Rectal smooth muscle tissue (tissue), 1 donor: Measurements from ENCODE around the gene GNGT2.
"Not testable (repeated sequence)": the region's sequence is repeated elsewhere in the genome, so short reads cannot be mapped to it uniquely, and the experiment has no call there.

Experiments
- H3K27ac ChIP-seq: one replicate; pipeline ENCODE4 v1.7.0; 2013; ENCODE audit warnings: low read depth, low read length, inconsistent platforms
- H3K27me3 ChIP-seq: one replicate; pipeline ENCODE4 v1.7.0; 2013; ENCODE audit warnings: low read length; ENCODE audit not compliant: control insufficient read depth, insufficient read depth
- H3K36me3 ChIP-seq: one replicate; pipeline ENCODE4 v1.7.0; 2013; ENCODE audit warnings: low read length; ENCODE audit not compliant: control insufficient read depth, insufficient read depth
- H3K4me1 ChIP-seq: one replicate; pipeline ENCODE4 v1.7.0; 2013; ENCODE audit warnings: low read length; ENCODE audit not compliant: control insufficient read depth, insufficient read depth
- H3K4me3 ChIP-seq: one replicate; pipeline ENCODE4 v1.7.0; 2013; ENCODE audit warnings: low read length
- H3K9ac ChIP-seq: one replicate; pipeline ENCODE4 v1.7.0; 2013; ENCODE audit warnings: low read length

GNGT2 gene

DNA sequence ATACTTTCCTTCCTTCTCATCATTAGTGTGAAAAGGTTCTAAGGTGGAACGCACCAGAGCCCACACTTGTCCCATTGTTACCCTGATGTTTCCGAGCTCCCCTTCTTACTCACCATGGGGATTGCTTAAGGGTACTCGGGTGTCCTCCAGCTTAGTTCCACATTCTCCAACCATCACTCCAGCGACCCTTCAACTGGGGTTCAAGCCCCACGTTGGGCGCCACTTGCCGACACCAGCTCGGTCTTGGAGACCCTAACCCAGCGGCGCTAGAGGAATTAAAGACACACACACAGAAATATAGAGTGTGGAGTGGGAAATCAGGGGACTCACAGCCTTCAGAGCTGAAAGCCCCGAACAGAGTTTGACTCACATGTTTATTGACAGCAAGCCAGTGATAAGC, 34.4 kb downstream of the GNGT2 start:
- not testable (repeated sequence) for H3K27ac ChIP-seq, H3K36me3 ChIP-seq, H3K4me3 ChIP-seq, H3K9ac ChIP-seq, H3K4me1 ChIP-seq, H3K27me3 ChIP-seq

DNA sequence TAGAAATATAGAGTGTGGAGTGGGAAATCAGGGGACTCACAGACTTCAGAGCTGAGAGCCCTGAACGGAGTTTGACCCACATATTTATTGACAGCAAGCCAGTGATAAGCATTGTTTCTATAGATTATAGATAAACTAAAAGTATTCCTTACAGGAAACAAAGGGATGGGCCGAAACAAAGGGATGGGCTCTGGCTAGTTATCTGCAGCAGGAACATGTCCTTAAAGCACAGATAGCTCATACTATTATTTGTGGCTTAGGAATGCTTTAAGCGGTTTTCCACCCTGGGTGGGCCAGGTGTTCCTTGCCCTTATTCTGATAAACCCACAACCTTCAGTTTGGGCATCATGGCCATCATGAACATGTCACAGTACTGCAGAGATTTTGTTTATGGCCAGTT, 39.7 kb downstream of the GNGT2 start:
- not testable (repeated sequence) for H3K9ac ChIP-seq, H3K4me3 ChIP-seq, H3K36me3 ChIP-seq, H3K4me1 ChIP-seq, H3K27ac ChIP-seq, H3K27me3 ChIP-seq

DNA sequence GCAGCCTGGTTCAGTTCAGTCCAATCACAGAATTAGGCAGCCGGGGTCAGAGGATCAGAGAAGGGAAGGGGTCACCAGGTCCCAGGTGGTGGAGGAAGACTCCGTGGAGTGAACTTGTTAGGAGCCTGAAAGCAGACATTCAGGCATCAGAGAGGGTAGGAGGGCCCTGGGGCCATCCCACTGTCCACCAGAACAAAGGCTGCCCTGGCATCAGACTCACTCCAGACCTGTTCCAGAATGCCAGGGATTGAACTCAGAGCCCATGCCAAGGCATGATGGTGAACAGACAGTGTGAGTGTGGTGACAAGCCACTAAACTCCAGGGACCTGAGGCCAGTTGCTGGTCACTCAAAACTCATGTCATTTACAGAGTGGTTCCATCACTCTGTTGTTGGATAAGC, 40.2 kb downstream of the GNGT2 start:
- Histone ChIP-seq H3K4me1 (no peaks in the 10 kb centered on the region), H3K36me3 (no peaks in the 10 kb centered on the region), H3K27ac (no peak overlapping the region), H3K27me3 (no peaks in the 10 kb centered on the region), H3K4me3 (no peak overlapping the region), H3K9ac (no peak overlapping the region)

DNA sequence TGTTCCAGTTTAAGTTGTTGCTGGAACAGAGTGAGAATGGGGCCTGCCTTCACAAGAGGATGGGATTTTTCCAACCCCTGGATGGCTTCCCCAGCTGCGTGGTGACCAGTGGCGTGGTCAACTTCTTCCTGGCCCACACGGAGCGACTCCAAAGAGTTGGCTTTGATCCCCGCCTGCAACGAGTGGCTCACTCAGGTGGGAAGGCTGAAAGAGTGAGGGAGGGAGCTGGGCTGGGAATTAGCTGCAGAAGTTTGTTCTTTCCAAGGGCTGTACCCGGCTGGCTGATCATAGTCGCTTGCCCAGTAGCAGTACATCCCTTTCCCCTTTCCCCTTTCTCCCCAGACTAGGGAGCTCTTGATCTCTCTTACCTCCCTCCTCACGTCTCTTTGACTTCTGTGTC, 41.7 kb downstream of the GNGT2 start:
- Histone ChIP-seq H3K4me3 (no peak overlapping the region), H3K27me3 (no peaks in the 10 kb centered on the region), H3K27ac (no peak overlapping the region), H3K9ac (no peak overlapping the region), H3K36me3 (no peaks in the 10 kb centered on the region), H3K4me1 (no peaks in the 10 kb centered on the region)

DNA sequence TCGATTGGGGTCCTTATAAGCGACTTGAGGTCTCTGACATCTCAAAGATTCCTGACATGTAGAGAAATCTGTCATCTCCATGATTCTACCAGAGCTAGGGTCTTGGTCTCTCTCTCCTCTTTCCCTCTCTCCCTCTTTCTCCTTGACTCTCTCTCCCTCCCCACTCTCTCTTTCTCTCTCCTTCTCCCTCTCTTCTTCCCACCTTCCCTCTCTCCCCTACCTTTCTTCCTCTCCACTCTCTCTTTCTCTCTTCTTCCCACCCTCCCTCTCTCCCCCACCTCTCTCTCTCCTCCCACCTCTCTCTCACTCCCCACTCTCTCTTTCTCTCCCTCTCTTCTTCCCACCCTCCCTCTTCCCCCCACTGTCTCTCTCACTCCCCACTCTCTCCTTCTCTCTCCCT, 45.2 kb downstream of the GNGT2 start:
- Histone ChIP-seq H3K27me3 (no peaks in the 10 kb centered on the region), H3K27ac (no peak overlapping the region), H3K4me3 (no peak overlapping the region), H3K4me1 (no peaks in the 10 kb centered on the region), H3K36me3 (no peaks in the 10 kb centered on the region), H3K9ac (no peak overlapping the region)

DNA sequence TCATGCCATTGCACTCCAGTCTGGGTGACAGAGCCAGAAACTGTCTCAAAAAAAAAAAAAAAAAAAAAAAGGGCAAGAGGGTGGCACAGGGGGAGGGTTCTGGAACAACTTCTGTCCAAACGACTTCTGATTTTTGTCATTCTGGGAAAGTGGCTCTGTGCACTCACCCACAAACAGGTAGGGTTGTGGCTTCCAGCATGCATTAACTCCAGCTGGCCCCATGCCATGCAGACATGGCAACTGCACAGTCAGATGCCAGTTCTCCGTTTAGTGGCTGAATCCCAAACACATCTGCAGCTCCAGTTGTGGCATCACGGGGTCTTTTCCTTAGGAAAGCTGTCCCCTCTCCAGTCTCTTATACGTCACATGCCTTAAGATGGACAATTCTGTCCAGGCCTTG, 47.5 kb downstream of the GNGT2 start:
- no peaks in the 10 kb centered on the region for H3K4me1 ChIP-seq
- H3K27ac ChIP-seq = no peak overlapping the region
- H3K27me3 ChIP-seq = no peaks in the 10 kb centered on the region
- H3K9ac ChIP-seq = no peak overlapping the region
- H3K4me3 ChIP-seq = no peak overlapping the region
- no peaks in the 10 kb centered on the region for H3K36me3 ChIP-seq

DNA sequence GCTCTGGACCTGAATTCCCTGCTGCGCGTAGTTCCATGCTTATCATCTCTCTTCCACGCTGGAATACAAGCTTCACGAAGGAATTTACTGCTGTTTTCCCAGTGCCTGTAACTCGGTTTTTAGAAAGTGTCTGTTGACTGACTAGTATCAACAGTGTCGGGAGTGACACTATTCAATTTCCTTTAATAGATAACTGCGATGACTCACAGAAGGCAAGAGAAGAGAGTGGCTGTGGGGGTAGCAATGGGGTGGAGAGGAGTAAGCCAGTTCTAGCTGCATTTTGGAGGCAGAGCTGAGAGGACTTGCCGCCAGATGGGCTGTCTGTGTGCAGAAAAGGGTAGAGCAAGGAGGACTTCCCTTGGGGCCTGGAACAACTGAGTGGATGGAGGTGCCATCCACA, 52.6 kb downstream of the GNGT2 start:
- H3K27ac ChIP-seq = no peak overlapping the region
- no peaks in the 10 kb centered on the region for H3K36me3 ChIP-seq
- H3K9ac ChIP-seq = no peak overlapping the region
- no peaks in the 10 kb centered on the region for H3K27me3 ChIP-seq
- no peaks in the 10 kb centered on the region for H3K4me1 ChIP-seq
- H3K4me3 ChIP-seq = no peak overlapping the region

DNA sequence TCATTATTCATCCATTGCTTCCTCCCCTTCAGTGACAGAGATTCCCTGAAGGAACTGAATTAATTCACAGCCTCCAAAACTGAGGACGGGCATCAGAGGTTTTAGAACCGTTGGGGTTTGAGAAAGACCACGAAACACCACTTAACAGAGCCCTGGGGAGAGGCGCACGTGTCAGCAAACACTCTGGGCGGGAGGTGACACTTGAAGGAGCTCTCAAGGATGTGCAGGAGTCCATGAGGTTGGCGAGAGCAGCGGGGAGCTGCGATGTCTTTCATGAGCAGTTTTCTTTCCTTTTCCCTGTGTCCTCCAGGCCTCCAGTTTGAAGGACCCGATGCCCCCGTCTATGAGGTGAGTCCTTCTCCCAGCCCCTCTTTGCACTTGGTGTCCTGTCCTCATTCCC, 54.1 kb downstream of the GNGT2 start:
- Histone ChIP-seq H3K27me3 (no peaks in the 10 kb centered on the region), H3K27ac (no peak overlapping the region), H3K4me1 (no peaks in the 10 kb centered on the region), H3K9ac (no peak overlapping the region), H3K4me3 (no peak overlapping the region), H3K36me3 (no peaks in the 10 kb centered on the region)
